GM19099 (cell line): Measurements from ENCODE around the gene DNAJA3.

Experiments used
- POLR2A ChIP-seq: IDR thresholded peaks from 3 replicates; pipeline ENCODE4 v1.6.1; 2011; ENCODE audit warnings: low read depth; ENCODE audit not compliant: insufficient read length; ENCODE audit errors: extremely low read depth

Gene DNAJA3

GRCh38 chr16:4468972-4469371 is 43.3 kb downstream of the DNAJA3 start:
- TF ChIP-seq POLR2A, result no peak

GRCh38 chr16:4471869-4472268 is 46.2 kb downstream of the DNAJA3 start:
- TF ChIP-seq POLR2A, result no peak

GRCh38 chr16:4472880-4473279 is 47.2 kb downstream of the DNAJA3 start:
- no peak for TF ChIP-seq POLR2A

GRCh38 chr16:4474192-4474961 is 48.7 kb downstream of the DNAJA3 start, which contains the start of gene NMRAL1:
NMRAL1 (minus strand) TSS chr16:4474625; CDS start chr16:4474132, 493 bp downstream.
- peak; percentile 85 for TF ChIP-seq POLR2A

- TF ChIP-seq POLR2A, result peak; percentile 93
These were observed 50.5 kb downstream of the DNAJA3 start, which contains the start of gene HMOX2 for GRCh38 chr16:4475880-4476788. HMOX2 (plus strand) TSS chr16:4476398; CDS start chr16:4505525, 29,127 bp downstream.

- TF ChIP-seq POLR2A, result no peak
These were observed 52.3 kb downstream of the DNAJA3 start for GRCh38 chr16:4477966-4478365.

GRCh38 chr16:4481526-4481925 is 55.9 kb downstream of the DNAJA3 start:
- no peak for TF ChIP-seq POLR2A

- no peak for TF ChIP-seq POLR2A
These were observed 56.3 kb downstream of the DNAJA3 start for GRCh38 chr16:4481963-4482362.

GRCh38 chr16:4486126-4486893 is 60.6 kb downstream of the DNAJA3 start:
- TF ChIP-seq POLR2A, result no peak

- TF ChIP-seq POLR2A, result no peak
These were observed 62.4 kb downstream of the DNAJA3 start for GRCh38 chr16:4487955-4488498.

- TF ChIP-seq POLR2A, result no peak
These were observed 62.9 kb downstream of the DNAJA3 start for GRCh38 chr16:4488499-4488967.

- TF ChIP-seq POLR2A, result no peak
These were observed 63.4 kb downstream of the DNAJA3 start for GRCh38 chr16:4489030-4489429.

- no peak for TF ChIP-seq POLR2A
These were observed 66.2 kb downstream of the DNAJA3 start for GRCh38 chr16:4491898-4492297.

- no peak for TF ChIP-seq POLR2A
These were observed 69.2 kb downstream of the DNAJA3 start for GRCh38 chr16:4494746-4495490.
